Measurements from ENCODE around the gene DHRS3.
"Not testable (repeated sequence)": the region's sequence is repeated elsewhere in the genome, so short reads cannot be mapped to it uniquely, and the experiment has no call there.

The DHRS3 gene

DNA sequence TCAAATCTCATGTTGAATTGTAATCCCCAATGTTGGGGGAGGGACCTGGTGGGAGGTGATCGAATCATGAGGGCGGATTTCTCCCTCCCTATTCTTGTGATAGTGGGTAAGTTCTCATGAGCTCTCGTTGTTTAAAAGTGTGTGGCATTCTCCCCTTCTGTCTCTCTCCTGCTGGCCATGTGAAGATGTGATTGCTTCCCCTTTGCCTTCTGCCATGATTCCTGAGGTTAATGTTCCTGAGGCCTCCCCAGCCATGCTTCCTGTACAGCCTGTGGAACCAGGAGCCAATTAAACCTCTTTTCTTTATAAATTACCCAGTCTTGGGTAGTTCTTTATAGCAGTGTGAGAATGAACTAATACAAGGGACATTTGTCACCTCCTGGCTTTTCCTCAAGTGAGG lies 53.8 kb downstream of the DHRS3 start:
- H3K4me3 Mint-ChIP-seq, H3K4me1 Mint-ChIP-seq, DNase-seq, CTCF ChIA-PET, H3K27ac Mint-ChIP-seq, H3K27me3 Mint-ChIP-seq: not testable (repeated sequence)
- Mint-ChIP-seq H3K36me3 (peaks cover 41% of the 10 kb centered on the region), H3K9me3 (peaks cover 30% of the 10 kb centered on the region)

- Mint-ChIP-seq H3K27ac (no peak overlapping the region), H3K4me3 (no peak overlapping the region), H3K27me3 (peaks cover 2% of the 10 kb centered on the region), H3K4me1 (no peaks in the 10 kb centered on the region), H3K9me3 (peaks cover 30% of the 10 kb centered on the region), H3K36me3 (peaks cover 35% of the 10 kb centered on the region)
- no peak for DNase-seq
- CTCF ChIA-PET, result no interaction called here
Observed at GRCh38 chr1:12562955-12563576, 54.9 kb downstream of the DHRS3 start.

DNA sequence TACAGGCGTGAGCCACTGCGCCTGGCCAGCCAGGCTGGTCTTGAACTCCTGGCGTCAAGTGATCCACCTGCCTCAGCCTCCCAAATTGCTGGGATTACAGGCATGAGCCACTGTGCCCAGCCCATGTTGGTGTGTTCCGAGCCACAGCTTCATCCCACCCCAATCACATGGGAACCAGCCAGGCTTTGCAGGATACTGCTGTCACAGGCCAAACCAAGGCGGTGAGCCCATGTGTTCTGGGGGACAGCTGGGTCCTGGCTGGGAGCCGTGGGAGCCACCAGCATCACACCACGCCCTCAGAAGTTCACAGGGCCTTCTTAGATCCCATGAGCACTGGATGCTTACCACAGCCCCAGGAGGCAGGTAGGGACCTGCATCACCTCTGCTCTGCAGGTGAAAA lies 56.9 kb downstream of the DHRS3 start:
- no peak for DNase-seq
- Mint-ChIP-seq H3K9me3 (peaks cover 30% of the 10 kb centered on the region), H3K27ac (no peak overlapping the region), H3K4me3 (no peak overlapping the region), H3K27me3 (peaks cover 17% of the 10 kb centered on the region), H3K4me1 (no peaks in the 10 kb centered on the region), H3K36me3 (peaks cover 17% of the 10 kb centered on the region)
- CTCF ChIA-PET, result no interaction called here

- CTCF ChIA-PET, result no interaction called here
- no peak overlapping the region for H3K27ac Mint-ChIP-seq
- no peaks in the 10 kb centered on the region for H3K4me1 Mint-ChIP-seq
- peaks cover under 1% of the 10 kb centered on the region for H3K36me3 Mint-ChIP-seq
- peaks cover 9% of the 10 kb centered on the region for H3K9me3 Mint-ChIP-seq
- H3K4me3 Mint-ChIP-seq, result no peak overlapping the region
- DNase-seq, result no peak
- peaks cover 17% of the 10 kb centered on the region for H3K27me3 Mint-ChIP-seq
Observed at GRCh38 chr1:12556957-12557935, 60.8 kb downstream of the DHRS3 start.

- no peak for DNase-seq
- no peak overlapping the region for H3K4me3 Mint-ChIP-seq
- no peaks in the 10 kb centered on the region for H3K36me3 Mint-ChIP-seq
- H3K27ac Mint-ChIP-seq, result no peak overlapping the region
- H3K9me3 Mint-ChIP-seq, result peaks cover 3% of the 10 kb centered on the region
- H3K4me1 Mint-ChIP-seq, result no peaks in the 10 kb centered on the region
- CTCF ChIA-PET, result no interaction called here
- peaks cover 21% of the 10 kb centered on the region for H3K27me3 Mint-ChIP-seq
Observed at GRCh38 chr1:12556368-12556930, 61.6 kb downstream of the DHRS3 start.

GRCh38 chr1:12555411-12556367 lies 62.3 kb downstream of the DHRS3 start:
- peaks cover 2% of the 10 kb centered on the region for H3K4me1 Mint-ChIP-seq
- CTCF ChIA-PET, result no interaction called here
- H3K36me3 Mint-ChIP-seq, result no peaks in the 10 kb centered on the region
- no peak overlapping the region for H3K4me3 Mint-ChIP-seq
- DNase-seq, result no peak
- peaks cover 21% of the 10 kb centered on the region for H3K27me3 Mint-ChIP-seq
- H3K27ac Mint-ChIP-seq, result no peak overlapping the region
- peaks cover 3% of the 10 kb centered on the region for H3K9me3 Mint-ChIP-seq

DNA sequence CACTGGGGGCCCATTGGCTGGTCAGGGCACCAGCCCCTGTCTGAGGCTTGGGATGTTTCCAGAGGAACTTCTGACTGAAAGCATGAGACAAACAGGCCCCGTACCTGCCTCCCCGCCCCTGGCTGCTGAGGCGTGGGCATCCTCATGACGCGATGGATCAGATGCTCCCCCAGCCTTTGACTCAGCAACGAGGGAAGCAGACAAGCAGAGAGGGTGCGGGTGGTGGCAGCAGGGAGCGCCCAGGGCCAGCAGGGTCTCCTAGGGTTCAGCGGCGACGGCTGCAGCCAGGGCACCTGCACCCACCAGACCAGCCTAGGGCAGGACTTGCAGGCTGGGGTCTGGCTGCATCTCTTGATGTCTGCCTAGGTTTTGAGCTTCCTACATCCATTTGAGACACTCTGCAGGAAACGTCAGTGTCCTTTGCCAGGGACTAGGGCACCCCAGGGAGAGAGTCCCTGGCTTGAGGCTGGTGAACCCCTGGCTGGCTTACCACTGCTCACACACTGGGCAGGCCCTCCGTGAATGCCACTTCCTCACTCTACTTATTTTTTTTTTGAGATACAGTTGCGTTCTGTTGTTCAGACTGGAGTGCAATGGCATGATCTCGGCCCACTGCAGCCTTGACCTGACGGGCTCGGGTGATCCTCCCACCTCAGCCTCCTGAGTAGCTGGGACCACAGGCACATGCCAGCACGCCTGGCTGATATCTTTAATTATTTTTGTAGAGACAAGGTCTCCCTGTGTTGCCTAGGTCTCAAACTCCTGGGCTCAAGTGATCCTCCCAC lies 63.3 kb downstream of the DHRS3 start:
- peaks cover 3% of the 10 kb centered on the region for H3K9me3 Mint-ChIP-seq
- DNase-seq, result no peak
- H3K27me3 Mint-ChIP-seq, result peaks cover 24% of the 10 kb centered on the region
- CTCF ChIA-PET, result no interaction called here
- no peak overlapping the region for H3K27ac Mint-ChIP-seq
- no peak overlapping the region for H3K4me3 Mint-ChIP-seq
- no peaks in the 10 kb centered on the region for H3K36me3 Mint-ChIP-seq
- peaks cover 2% of the 10 kb centered on the region for H3K4me1 Mint-ChIP-seq

GRCh38 chr1:12553963-12554362 lies 64.0 kb downstream of the DHRS3 start:
- DNase-seq, result no peak
- CTCF ChIA-PET, result no interaction called here
- peaks cover 2% of the 10 kb centered on the region for H3K4me1 Mint-ChIP-seq
- peaks cover 3% of the 10 kb centered on the region for H3K9me3 Mint-ChIP-seq
- H3K4me3 Mint-ChIP-seq, result no peak overlapping the region
- H3K27me3 Mint-ChIP-seq, result peaks cover 25% of the 10 kb centered on the region
- no peaks in the 10 kb centered on the region for H3K36me3 Mint-ChIP-seq
- H3K27ac Mint-ChIP-seq, result no peak overlapping the region

GRCh38 chr1:12552951-12553921 lies 64.8 kb downstream of the DHRS3 start:
- H3K4me1 Mint-ChIP-seq, result peaks cover 2% of the 10 kb centered on the region
- no peak overlapping the region for H3K27ac Mint-ChIP-seq
- no peak for DNase-seq
- no peak overlapping the region for H3K4me3 Mint-ChIP-seq
- peaks cover 24% of the 10 kb centered on the region for H3K27me3 Mint-ChIP-seq
- CTCF ChIA-PET, result no interaction called here
- peaks cover 3% of the 10 kb centered on the region for H3K9me3 Mint-ChIP-seq
- no peaks in the 10 kb centered on the region for H3K36me3 Mint-ChIP-seq

- H3K36me3 Mint-ChIP-seq, result no peaks in the 10 kb centered on the region
- CTCF ChIA-PET, result no interaction called here
- no peak overlapping the region for H3K27ac Mint-ChIP-seq
- peaks cover 3% of the 10 kb centered on the region for H3K9me3 Mint-ChIP-seq
- peaks cover 25% of the 10 kb centered on the region for H3K27me3 Mint-ChIP-seq
- H3K4me3 Mint-ChIP-seq, result no peak overlapping the region
- peak; percentile 16 for DNase-seq
- H3K4me1 Mint-ChIP-seq, result peaks cover 2% of the 10 kb centered on the region
Observed at GRCh38 chr1:12552111-12552888, 65.7 kb downstream of the DHRS3 start.

GRCh38 chr1:12551584-12551983 lies 66.4 kb downstream of the DHRS3 start:
- H3K27me3 Mint-ChIP-seq, result peaks cover 22% of the 10 kb centered on the region
- CTCF ChIA-PET, result no interaction called here
- H3K4me3 Mint-ChIP-seq, result no peak overlapping the region
- H3K9me3 Mint-ChIP-seq, result peaks cover 3% of the 10 kb centered on the region
- no peak overlapping the region for H3K27ac Mint-ChIP-seq
- no peaks in the 10 kb centered on the region for H3K36me3 Mint-ChIP-seq
- DNase-seq, result peak; percentile 6
- H3K4me1 Mint-ChIP-seq, result peaks cover 2% of the 10 kb centered on the region
